ENCODE measurements around the gene CTRB2. TPM values are rescaled to one million over a fixed set of nuclear protein-coding genes. Genes with fewer than 3 reads are reported as not detected.

The CTRB2 gene
- not detected in 2 replicates for total RNA-seq

DNA sequence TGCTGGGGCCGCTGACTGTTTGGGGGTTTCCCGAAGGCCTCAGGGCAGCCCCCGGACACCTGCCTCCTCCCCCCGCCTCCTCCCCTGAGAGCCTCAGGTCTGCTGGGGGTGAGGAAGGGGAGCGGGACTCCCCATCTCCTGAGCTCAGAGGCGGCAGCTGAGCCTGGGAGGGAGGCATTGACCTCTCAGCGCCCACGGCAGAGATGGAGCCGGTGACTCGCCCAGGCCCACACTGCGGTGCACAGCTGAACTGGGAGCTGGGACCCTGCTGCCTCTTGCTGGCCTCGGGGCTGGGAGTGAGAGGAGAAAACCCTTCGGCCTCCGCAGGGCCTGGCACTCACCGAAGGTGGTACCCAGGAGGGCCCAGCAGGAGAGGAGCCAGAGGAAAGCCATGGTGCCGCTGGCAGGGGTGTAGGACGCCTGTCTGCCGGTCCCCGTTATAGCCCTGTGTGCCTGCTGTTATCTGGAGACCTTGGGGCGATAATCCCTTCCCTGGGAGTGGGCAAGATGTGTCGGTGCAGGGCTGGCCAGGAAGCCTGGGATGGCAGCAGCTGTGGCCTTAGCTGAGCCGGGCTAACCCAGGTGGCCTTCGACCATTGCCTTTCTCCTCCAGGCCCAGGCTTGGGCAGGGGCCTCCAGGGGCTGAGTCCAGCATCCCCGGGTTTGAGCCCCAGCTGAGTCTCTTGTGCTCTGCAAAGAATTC lies at the start of gene CTRB2:
Gene CTRB2, minus strand, starts transcription at position 413 of the 703 bp plus-strand sequence. Its CDS starts 20 bp downstream, at position 393.
- no peak for DNase-seq (ENCODE audit: low read depth)

DNA sequence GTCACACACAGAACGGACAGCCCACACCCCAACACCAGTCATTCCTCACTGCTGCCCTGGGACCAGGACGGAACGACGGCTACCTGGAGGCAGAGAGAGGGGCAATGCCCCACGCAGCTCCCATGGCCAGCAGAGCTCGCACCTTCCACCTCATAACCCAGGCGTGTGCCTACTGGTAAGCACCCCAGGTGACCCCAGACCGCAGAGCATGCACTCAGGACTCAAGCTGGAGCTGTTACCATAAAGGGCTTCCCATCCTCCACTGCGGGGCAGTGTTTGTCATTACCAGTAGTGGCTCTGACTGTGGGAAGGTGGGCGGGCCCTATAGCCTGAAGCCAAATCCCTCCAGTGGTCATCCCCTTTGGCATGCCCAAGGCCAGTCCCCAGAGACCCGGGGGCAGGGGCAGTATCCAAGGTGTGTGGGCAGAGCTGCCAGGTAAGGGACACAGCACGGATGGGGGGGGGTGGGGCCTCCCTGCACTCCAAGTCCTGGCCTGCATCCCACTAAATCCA lies 49.2 kb upstream of the CTRB2 start:
- DNase-seq (ENCODE audit: low read depth): peak; percentile 41

DNA sequence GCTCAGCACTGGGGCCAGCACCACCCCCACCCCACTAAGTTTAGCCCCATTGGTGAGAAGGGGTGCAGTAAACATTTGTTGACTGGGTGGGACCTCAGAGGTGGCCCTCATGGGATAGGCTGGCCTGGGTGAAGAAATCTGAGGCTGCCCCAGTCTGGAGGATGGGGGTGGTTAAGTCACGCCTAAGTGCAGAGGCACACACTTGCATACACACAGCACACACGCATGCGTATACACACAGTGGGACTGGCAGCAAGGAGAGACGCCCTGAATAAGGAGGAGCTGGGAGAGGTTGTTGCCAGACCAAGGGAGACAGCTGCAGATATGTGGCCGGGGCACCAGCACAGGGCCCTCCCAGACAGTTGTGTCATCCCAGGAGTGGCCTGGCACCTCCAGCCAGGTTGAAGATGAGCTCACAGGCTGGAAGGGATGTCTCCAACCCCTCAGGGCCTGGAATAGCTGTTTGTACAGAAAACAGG lies 47.4 kb upstream of the CTRB2 start:
- no peak for DNase-seq (ENCODE audit: low read depth)

DNA sequence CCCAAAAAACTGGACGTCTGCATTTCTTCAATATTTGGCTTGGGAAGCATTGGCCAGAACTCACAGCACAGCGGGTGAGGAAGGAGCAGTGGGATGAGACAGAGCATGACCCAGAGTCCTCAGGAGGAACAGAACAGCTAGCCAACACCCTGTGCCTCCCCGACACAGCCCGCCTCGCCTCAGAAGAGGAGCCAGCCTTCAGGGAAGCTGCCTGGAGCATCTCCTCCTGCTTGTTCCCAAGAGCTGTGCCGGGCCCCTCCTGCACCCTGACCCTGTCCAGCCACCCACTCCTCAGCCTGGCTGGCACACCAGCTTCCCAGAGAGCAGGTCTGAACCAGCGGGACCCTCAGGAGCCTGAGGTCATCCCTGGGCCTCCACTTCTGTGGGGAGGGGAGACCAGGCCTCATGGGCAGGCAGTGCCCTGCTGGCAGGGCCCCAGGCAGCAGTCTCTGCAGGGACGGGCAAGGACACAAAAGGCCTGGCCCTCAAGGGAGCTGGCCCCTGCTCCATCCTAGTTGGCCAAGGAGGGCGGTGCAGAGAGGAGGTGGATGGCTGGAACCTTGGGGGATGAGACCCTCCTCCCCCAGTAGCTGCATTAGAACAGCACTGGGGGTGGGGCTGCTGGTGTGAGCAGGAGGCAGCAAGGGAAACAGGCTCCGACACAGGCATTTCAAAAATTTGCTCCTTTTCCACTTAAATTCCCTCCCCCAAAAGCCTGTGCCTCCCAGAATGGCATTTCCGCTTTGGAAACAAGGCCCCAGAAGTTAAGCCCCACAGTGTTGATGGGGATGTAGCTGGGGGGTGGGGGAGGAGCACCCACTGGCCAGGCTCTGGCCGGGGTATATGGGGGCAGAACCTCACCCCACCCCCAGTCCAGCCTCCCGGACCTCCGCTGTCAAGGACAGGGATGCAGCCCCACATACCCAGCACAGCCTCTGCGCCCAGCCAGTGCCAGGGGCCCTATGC lies 46.3 kb upstream of the CTRB2 start:
- no peak for DNase-seq (ENCODE audit: low read depth)

DNA sequence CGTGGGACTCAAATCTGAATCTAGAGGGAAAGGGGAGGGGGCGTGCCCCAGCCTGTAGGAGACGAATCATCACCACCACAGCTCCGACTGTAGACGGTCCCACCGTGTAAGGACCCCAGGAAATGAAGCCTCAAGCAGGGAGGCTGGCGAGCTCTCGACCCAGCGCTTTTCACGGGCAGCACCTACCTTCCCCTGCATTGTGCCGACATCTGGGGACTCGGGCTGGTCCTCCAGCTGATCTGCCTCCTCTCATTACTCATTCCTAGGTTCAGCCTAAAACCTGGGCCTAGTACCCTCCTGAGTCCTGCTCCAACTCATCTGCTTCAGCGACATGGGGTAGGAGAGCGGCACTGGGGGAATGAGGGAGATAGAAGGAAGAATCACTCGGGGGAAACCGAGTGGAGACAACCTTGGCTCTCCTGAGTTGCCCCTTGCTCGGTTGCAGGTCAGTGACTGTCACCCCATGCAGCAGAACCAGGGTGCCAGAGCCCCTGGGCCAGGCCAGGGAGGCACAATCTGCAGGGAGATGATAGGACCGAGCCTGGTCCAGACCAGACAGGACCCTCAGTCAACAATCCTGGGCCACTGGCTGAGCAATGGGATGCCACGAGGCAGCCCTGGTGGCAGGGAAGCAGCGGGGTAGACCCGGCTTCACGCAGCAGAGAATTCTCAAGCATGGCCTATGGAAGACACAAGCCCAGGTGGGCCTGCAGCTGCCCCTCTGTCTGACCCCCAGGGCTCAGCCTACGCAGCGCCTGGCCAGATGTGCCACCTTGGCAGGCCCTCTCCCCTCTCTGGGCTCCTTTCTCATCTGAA lies 45.3 kb upstream of the CTRB2 start:
- no peak for DNase-seq (ENCODE audit: low read depth)

DNA sequence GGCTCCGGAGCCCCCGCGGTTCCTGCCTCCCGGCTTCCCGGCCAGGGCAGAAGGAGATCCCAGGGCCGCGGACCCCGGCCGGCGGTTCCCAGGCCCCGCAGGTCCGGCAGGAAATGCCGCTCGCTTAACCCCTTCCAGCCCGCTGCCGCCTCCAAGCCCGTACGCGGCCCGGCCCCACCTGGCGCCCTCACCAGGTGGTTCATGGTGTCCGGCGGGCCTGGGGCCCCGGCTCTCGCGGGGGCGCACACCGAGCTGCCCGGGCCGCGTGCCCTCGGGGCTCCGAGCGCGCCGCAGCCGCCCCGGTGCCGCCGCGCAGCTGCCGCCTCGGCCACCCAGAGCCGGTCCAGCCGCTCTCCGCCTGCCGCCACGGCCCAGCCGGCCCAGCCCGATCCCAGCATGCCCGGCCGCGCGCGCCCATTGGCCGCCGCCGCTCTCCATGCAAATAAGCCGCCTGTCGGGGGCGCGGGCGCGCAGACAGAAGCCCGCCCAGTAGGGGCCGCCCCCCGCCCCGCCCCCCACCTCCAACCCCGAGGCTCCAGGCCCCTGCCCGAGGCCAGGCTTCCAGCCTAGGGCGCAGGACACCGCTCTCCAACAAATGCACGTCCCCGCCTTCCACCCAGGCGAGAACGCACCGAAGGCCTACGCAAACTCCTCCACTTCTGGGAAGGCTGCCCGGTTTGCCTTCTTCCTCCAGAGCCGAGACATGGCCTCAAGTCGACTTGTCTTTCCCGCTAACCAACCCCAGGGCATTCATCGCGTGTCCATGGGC lies 44.5 kb upstream of the CTRB2 start, which contains the start of gene BCAR1:
Gene BCAR1, minus strand, starts transcription at position 345 of the 769 bp plus-strand sequence. Its CDS starts 142 bp downstream, at position 203.
- peak; percentile 61 for DNase-seq (ENCODE audit: low read depth)

DNA sequence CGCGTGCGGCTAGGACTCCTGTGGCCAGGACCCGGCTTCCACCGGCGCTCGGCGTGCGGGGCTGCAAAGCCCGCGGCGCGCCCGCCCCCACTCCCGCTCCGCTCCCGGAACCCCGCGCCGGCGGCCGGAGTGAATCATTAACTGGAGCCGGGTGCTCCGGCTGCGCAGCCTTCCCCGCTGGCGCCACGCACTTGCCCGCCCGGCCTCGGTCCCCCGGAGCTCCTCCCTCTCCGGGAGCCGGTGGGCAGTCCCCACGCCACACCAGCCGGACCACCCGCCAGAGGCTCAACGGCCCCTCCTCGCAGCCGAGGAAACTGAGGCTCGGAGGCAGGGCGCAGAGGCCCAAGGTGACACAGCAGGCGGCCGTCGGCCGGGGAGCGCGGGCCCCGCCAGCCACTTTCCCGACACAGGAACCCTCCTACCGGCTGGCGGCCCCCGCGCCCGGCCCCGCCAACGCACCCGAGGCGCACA lies 43.9 kb upstream of the CTRB2 start:
- DNase-seq (ENCODE audit: low read depth): no peak

DNA sequence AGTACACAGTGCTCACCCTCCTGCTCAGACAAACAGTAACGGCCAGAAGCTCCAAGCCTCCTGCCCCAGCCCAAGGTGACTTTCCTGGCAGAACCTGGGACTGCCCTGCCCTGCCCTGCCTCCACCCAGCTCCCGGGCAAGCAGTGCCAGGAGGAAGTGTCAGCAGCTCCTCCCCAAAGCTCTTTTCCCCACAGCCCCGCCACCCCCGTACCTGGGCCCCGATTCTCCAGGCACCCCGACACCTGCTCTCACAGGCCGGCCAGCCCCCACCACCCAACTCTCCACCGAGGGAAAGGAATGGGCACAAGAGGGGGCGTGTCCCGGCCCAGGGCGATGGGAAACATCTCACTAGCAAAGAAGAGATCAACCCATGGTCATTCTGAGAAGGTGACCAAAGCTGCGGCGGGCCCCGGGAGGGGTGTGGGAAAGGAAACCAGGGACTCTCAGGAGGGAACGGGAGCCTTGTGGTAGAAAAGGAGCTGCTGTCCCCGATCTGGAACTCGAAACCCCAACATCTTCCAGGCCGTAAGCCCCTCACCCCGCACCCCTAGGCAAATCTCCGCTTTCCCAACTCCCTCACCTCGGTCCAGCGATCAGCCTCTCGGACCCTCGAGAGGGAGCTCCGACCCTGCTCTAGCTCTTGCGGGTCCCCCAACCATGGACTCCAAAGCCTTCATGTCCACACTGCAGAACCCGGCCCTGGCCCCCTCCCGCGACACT lies 43.3 kb upstream of the CTRB2 start:
- no peak for DNase-seq (ENCODE audit: low read depth)

DNA sequence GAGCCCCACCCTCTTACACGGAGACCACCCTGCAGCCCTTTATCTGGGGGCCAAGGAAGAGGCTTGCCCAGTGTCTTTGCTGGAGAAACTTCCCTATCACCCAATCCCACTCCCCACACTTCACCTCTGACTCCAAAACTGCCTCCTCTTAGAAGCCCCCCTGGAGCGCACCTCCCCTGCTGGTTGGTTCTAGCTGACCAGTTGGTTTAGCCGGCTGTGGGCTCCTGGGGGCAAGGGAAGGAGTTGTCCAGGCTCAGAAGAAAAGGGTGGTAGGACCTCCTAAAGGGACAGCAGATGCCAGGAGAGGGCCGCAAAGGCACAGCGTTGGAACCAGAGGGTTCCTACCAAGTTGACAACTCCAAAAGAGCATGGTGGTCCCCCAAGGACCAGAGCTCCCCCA lies 42.5 kb upstream of the CTRB2 start:
- DNase-seq (ENCODE audit: low read depth): no peak

DNA sequence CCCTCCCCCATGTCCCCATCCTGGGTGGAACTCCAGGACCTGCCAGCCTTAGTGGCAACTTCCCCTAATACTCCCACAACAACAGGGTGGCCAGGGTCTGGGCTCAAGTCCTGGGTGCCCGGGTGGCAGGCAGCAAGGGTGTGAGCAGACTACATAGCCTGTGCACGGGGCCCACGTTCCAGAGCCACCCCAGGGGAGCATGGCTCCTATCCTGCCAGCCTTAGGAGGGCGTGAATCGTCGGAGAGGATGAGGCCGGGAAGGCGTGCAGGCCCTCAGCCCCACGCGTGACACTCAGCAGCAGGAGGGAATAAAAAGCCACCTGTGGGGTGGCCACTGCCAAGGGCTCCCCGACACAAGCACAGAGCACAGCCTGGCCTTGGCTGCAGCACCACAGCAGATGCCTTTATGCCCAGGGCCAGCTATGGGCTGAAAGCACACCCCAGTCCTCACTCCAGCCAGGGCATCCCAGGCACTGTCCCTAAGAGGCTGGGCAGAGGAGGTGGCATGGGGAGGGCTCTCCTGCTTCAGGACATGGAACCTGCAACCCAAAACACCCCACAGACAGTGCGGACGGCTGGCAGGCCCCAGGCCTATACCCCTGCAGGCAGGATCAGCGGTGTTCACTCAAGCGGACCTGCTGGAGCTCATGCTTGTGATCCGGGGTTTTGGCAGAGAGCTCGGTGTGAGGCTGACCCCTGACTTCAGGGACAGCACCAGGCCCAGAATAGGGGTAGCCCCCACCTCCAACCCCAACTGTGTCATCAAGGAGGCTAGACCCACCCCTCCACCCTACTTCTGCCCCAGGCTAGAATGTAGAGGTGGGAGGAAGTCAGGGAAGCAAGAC lies 41.8 kb upstream of the CTRB2 start:
- DNase-seq (ENCODE audit: low read depth): peak; percentile 41

DNA sequence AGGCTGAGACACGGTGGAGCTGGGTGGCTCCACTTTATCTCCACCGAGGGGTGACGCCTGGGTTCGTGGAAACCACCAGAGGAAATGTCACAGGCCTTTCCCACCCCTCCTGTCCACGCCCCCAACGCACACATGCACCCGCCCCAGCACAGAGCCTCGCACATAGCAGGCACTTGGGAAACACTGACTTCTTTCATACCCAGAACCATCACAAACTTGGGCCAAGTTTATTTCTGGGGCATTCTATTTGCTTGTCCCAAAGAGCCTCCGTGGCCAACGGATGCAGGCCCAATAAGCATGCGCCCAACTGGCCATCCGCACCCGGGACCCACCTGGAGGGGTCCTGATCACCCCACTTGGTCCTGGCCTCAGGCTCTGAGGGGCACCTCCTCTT lies 41.2 kb upstream of the CTRB2 start:
- DNase-seq (ENCODE audit: low read depth): no peak

DNA sequence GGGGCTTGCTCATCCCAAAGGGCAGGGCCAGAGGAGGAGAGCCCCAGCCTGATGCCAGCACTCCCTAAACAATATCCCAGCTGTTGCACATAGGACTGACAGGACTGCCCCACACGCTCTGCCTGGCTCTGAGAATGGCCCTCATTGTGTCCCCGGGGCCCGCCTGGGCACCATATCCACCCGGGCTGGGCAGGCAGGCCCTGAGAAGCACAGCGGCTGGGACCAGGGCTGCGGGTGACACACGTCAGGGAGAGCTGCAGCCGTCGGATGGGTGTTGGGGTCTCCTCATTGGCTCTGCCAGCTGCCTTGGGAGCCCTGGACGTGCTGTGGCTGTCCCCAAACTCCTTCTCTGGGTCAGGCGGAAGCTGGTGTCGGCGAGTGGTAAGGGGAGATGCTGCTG lies 40.3 kb upstream of the CTRB2 start:
- no peak for DNase-seq (ENCODE audit: low read depth)

DNA sequence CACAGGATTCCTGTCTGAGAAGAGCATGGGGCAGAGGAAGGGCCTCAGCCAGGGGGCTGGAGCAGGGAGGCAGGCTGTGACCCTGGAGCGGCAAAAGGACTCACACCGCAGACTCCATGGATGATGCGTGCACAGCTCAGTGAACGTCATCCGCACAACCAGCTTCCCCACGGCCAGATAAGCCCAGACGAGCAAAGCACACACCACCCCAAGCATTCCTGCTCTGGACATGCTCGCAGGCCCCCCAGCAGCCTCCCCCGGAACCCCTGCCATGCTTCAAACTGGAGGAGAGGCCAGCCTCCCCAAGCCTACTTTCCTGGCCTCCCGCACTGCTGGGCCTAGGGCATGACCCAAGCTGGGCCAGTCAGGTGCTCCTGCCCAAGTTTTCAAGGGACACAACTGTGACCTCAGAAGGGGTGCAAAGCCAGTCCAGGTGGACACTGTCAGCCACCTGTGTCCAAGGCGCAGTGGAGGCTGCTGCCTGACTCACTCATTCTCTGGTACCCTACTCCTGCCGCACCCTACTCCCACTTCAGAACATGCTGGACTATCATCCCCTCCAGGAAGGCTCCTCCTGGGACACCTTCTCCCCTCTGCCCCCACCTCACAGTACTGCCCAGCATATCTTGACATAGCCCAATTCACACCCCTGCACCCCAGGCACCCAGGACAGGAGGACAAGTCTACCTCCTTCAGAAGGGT lies 39.7 kb upstream of the CTRB2 start:
- DNase-seq (ENCODE audit: low read depth): no peak

DNA sequence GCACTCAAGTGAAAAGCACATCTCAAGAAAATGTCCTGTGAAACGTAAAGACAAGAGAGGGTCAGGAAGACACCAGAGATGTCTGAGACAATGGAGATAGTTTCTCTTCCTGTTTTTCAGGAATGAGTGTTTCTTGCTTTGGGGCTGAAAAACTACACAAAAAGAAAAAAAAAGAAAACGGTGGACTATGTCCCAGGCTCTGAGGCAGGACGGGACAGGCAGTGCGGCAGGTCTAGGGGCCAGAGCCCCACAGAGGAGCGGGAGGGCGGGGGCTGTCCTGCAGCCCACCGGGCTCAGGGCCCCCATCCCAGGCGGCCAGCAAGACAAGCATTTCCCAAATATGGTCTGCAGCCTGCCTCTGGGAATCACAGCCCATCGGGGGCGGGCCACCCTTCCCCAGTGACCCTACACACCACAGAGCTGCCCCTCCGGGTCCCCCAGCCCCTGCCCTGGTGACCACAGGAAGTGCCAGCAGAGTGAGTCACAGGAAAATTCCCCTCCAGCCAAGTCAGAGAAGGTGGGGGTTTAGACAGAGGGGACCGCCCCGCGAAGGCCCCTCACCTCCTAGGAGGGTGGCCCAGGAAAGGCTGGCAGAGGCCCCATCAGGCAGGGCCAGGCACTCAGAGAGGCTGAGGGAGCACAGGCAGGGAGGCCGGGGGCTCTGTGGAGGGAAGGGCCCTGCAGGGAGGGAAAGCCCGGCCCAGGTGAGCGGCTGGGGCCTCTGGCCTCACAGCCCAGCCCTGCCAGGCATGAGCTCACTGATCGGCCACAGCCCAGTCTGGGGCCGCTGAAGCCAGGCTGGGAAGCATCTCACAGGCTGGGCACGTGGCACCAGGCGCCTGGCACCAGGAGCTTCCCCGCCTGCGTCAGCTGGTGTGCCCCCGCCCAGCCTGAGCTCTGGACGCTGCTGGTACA lies 38.1 kb upstream of the CTRB2 start:
- DNase-seq (ENCODE audit: low read depth): peak; percentile 97

DNA sequence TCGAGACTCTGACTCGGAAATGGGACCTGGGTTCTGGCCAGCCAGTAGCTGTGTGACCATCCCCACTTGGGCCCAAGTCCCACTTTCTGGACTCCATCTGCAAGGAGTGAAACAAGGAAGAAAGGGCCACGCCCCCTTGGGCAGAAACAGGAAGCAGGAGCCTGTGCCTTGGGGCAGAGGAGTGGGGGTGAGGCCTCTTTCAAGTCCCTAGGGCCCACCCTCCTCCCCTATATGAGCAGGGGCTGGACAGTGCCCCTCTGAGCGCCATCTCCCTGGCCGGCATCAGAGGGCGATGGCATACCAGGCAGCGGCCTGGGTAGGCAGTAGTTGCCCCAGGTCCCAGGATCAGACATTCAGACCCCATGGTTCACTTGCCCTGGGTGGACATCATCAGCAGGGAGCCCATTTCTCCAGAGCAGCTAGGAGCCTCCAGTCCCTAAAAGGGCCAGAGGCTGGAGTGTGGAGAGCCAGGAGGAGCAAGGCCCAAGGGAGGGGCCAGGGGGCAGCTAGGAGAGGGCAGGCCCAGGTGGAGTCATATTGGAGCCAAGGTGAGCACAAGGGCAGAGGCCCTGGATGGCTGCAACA lies 37.4 kb upstream of the CTRB2 start:
- DNase-seq (ENCODE audit: low read depth): no peak

DNA sequence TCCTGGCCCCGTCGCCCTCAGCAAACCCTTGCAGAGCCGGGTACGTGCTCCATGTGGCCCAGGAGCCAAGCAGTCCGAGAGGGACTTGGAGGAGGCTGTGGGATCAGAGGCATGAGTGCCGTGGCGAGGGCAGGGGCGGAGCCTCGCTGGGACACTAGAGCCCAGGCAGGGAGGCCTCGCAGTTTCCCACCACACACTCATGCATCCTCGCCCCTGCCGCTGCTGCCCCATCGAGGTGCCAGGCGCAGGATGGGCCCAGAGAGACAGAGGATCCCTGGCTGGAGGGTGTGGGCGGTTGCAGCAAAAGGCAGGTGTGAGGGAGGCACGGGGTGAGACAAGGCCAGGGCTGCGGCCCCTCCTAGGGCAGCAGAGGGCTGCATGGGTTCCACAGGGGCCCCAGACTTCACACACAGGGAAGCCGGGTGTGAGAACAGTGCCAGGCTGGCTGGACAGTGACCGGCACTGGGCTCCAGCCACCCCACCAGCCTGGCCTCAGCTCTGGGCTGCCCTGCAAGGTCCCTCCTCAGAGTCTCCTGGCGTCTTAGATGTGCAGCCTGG lies 36.8 kb upstream of the CTRB2 start:
- DNase-seq (ENCODE audit: low read depth): no peak
